IPS-15b (cell line): Measurements from ENCODE around the gene MLXIP.
"Not testable (repeated sequence)": the region's sequence is repeated elsewhere in the genome, so short reads cannot be mapped to it uniquely, and the experiment has no call there.

Experiments used
- H3K27me3 ChIP-seq: one replicate; pipeline ENCODE4 v1.6.1; 2013; ENCODE audit warnings: low read length; ENCODE audit not compliant: control insufficient read depth, insufficient read depth
- H3K36me3 ChIP-seq: one replicate; pipeline ENCODE4 v1.6.1; 2013; ENCODE audit warnings: low read length; ENCODE audit not compliant: control insufficient read depth, insufficient read depth
- H3K4me1 ChIP-seq: one replicate; pipeline ENCODE4 v1.6.1; 2013; ENCODE audit warnings: mild to moderate bottlenecking, low read length; ENCODE audit not compliant: control insufficient read depth, insufficient read depth
- H3K4me3 ChIP-seq: one replicate; pipeline ENCODE4 v1.5.1; 2013; ENCODE audit warnings: low read depth, low read length
- H3K9ac ChIP-seq: one replicate; pipeline ENCODE4 v1.6.1; 2013; ENCODE audit warnings: low read depth, mild to moderate bottlenecking, low read length
- H3K9me3 ChIP-seq: one replicate; pipeline ENCODE4 v1.6.1; 2013; ENCODE audit warnings: mild to moderate bottlenecking, low read length; ENCODE audit not compliant: control insufficient read depth, insufficient read depth

Gene MLXIP

GRCh38 chr12:122172262-122172939 lies 93.8 kb downstream of the MLXIP start:
- no peaks in the 10 kb centered on the region for H3K4me1 ChIP-seq
- no peaks in the 10 kb centered on the region for H3K27me3 ChIP-seq
- no peaks in the 10 kb centered on the region for H3K36me3 ChIP-seq
- no peak overlapping the region for H3K4me3 ChIP-seq
- no peaks in the 10 kb centered on the region for H3K9me3 ChIP-seq
- no peak overlapping the region for H3K9ac ChIP-seq

GRCh38 chr12:122174155-122174845 lies 95.7 kb downstream of the MLXIP start, which contains the start of gene IL31:
Gene IL31 (minus strand): TSS chr12:122174221. CDS start chr12:122174172, 49 bp downstream.
- no peaks in the 10 kb centered on the region for H3K36me3 ChIP-seq
- no peaks in the 10 kb centered on the region for H3K9me3 ChIP-seq
- no peaks in the 10 kb centered on the region for H3K4me1 ChIP-seq
- no peaks in the 10 kb centered on the region for H3K27me3 ChIP-seq
- H3K4me3 ChIP-seq: no peak within 1 kb of the TSS
- no peak within 1 kb of the TSS for H3K9ac ChIP-seq

- H3K27me3 ChIP-seq, H3K4me1 ChIP-seq, H3K9me3 ChIP-seq, H3K9ac ChIP-seq, H3K36me3 ChIP-seq, H3K4me3 ChIP-seq: not testable (repeated sequence)
These were observed 97.9 kb downstream of the MLXIP start for GRCh38 chr12:122176473-122176872.

- Histone ChIP-seq H3K4me1 (peaks cover 2% of the 10 kb centered on the region), H3K9me3 (no peaks in the 10 kb centered on the region), H3K9ac (no peak within 1 kb of the TSS), H3K36me3 (no peaks in the 10 kb centered on the region), H3K4me3 (peak within 1 kb of the TSS; percentile 50), H3K27me3 (peaks cover 4% of the 10 kb centered on the region)
These were observed 104.5 kb downstream of the MLXIP start, which contains the start of gene LRRC43 for GRCh38 chr12:122182887-122183587. Gene LRRC43 (plus strand): TSS chr12:122183123. CDS start chr12:122183145, 22 bp downstream.

DNA sequence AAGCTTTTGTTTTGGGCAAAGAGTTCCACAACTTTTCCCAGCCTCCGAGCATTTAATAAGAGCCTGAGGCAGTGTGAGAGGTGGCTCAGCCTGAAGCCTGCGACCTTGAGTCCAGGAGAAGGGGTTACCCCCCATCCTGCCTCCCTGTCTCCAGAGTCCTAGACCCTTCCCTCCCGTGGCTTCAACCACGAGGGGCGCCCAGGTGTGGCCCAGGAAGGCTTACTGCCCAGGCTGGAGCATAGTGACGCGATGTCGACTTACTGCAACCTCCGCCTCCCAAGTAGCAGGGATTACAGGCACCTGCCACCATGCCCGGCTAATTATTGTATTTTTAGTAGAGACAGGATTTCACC lies 105.0 kb downstream of the MLXIP start:
- H3K4me3 ChIP-seq: peak overlapping the region; percentile 50
- H3K9me3 ChIP-seq: no peaks in the 10 kb centered on the region
- H3K36me3 ChIP-seq: no peaks in the 10 kb centered on the region
- H3K9ac ChIP-seq: no peak overlapping the region
- peaks cover 4% of the 10 kb centered on the region for H3K27me3 ChIP-seq
- peaks cover 2% of the 10 kb centered on the region for H3K4me1 ChIP-seq

- Histone ChIP-seq H3K9ac (no peak overlapping the region), H3K36me3 (no peaks in the 10 kb centered on the region), H3K4me3 (no peak overlapping the region), H3K4me1 (peaks cover 2% of the 10 kb centered on the region), H3K27me3 (peaks cover 4% of the 10 kb centered on the region), H3K9me3 (no peaks in the 10 kb centered on the region)
These were observed 106.0 kb downstream of the MLXIP start for GRCh38 chr12:122184517-122184916.

DNA sequence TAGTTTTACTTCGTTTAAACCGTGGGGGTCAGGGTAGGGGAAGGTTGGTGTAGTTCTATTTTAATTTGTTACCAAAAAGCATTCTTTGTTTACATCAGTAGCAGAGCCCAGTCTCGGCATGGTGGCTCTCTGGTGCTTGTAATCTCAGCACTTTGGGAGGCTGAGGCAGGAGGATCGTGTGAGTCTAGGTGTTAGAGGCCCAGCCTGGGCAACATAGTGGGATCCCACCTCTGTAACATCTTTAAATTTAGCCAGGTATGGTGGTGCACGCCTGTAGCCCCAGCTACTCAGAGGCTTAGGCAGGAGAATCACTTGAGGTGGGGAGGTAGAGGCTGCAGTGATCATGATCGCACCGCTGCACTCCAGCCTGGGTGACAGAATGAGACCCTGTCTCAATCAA lies 106.5 kb downstream of the MLXIP start:
- no peak overlapping the region for H3K9ac ChIP-seq

GRCh38 chr12:122185494-122186082 lies 107.0 kb downstream of the MLXIP start:
- no peak overlapping the region for H3K9ac ChIP-seq

More for the DNA sequence above, 106.5 kb downstream of the MLXIP start:
- H3K27me3 ChIP-seq: peaks cover 4% of the 10 kb centered on the region
- no peaks in the 10 kb centered on the region for H3K36me3 ChIP-seq
- peaks cover 2% of the 10 kb centered on the region for H3K4me1 ChIP-seq
- H3K4me3 ChIP-seq: no peak overlapping the region
- H3K9me3 ChIP-seq: no peaks in the 10 kb centered on the region

GRCh38 chr12:122187466-122187865 lies 108.9 kb downstream of the MLXIP start:
- H3K4me1 ChIP-seq: peaks cover 2% of the 10 kb centered on the region
- peaks cover 4% of the 10 kb centered on the region for H3K27me3 ChIP-seq
- no peaks in the 10 kb centered on the region for H3K9me3 ChIP-seq
- no peaks in the 10 kb centered on the region for H3K36me3 ChIP-seq
- H3K9ac ChIP-seq: no peak overlapping the region
- H3K4me3 ChIP-seq: no peak overlapping the region

More at GRCh38 chr12:122185494-122186082, 107.0 kb downstream of the MLXIP start:
- Histone ChIP-seq H3K36me3 (no peaks in the 10 kb centered on the region), H3K4me1 (peaks cover 2% of the 10 kb centered on the region), H3K9me3 (no peaks in the 10 kb centered on the region), H3K27me3 (peaks cover 4% of the 10 kb centered on the region), H3K4me3 (no peak overlapping the region)

DNA sequence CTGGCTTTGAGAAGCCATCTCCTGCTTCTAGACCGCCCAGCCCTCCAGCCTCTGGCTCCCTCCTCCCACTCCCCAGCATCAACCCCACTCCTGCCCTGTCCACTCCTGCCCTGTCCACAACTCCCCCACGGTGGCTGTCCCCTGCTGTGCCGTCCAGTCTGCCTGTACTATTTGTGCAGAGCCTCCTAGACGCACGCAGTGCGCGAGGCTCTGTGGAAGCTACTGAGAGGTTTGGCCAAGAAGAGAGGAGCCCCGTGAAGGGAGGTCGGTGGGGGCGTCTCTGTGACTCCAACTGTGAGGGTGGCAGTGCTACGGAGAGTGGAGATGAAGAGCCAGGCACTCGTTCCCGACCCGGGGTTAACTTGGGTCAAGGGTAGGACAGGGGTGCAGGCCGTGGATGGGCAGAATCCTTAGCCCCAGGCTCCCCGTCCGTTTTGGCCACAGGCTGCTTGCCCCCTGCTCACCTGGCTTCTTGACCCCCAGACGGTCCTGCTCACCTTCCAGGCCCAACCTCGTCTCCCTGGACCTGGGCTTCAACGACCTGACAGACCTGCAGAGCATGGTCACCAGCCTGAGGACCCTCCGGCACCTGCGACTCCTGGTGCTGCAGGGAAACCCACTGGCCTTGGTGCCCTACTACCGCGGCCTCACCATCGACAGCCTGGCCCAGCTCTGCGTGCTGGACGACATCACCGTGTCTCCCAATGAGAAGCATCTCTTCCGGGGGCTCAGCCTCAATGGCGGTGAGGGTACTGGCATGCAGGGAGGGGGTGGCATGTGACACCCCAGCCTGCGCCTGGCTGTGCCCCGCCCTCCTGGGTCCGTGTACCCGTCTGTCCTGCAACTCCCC lies 111.3 kb downstream of the MLXIP start:
- H3K4me1 ChIP-seq: no peaks in the 10 kb centered on the region
- no peaks in the 10 kb centered on the region for H3K27me3 ChIP-seq
- no peak overlapping the region for H3K4me3 ChIP-seq
- H3K9me3 ChIP-seq: no peaks in the 10 kb centered on the region
- no peak overlapping the region for H3K9ac ChIP-seq
- no peaks in the 10 kb centered on the region for H3K36me3 ChIP-seq
